Measurements from ENCODE around the gene CREBL2. TPM values are rescaled to one million over a fixed set of nuclear protein-coding genes. Genes with fewer than 3 reads are reported as not detected.

The CREBL2 gene
- total RNA-seq, 1 experiment from 2014 or later: 18.3 TPM

DNA sequence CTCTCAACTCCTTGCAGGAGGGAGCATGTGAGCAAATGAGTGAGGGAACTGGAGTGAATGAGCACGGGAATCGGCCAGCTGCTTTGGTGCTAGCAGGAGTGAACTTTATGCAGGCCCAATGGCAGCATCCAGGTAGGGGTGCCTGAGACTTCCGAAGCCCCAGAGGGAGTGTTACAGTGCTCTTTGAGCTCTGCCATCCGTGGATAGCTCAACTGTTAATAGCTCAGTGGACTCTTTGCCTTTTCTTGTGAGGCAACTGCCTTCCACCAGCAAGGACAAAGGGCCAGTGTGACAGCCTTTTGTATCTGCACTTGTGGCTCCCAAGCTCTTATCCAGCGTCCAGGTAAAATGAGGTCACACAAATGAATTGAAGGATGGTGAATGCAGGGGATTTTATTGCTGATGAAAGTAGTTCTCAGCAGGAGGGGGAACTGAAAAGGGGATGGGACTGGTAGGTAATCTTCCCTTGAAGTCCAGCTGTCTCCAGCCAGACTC lies 12.9 kb downstream of the CREBL2 start:
- Histone ChIP-seq H3K4me2 (ENCODE audit: insufficient read depth, insufficient read length, low read length) (no peak overlapping the region), H2BK15ac (ENCODE audit: low read depth, low read length) (no peak overlapping the region; the same call in 1 of the 2 replicates), H2BK5ac (ENCODE audit: insufficient read length, low read length) (no peak overlapping the region), H2AFZ (ENCODE audit: low read length) (no peak overlapping the region), H3K4me1 (ENCODE audit: insufficient read depth, low read length) (no peaks in the 10 kb centered on the region), H2AK5ac (ENCODE audit: insufficient read length, low read length) (no peak overlapping the region), H2BK12ac (ENCODE audit: insufficient read length, low read depth, low read length) (no peak overlapping the region), H2BK120ac (ENCODE audit: low read depth, low read length, poor library complexity, severe bottlenecking) (no peak overlapping the region), H3K79me2 (ENCODE audit: insufficient read depth, low read length) (no peaks in the 10 kb centered on the region), H3K23ac (ENCODE audit: insufficient read length, low read depth, low read length) (no peak overlapping the region), H3K9me3 (ENCODE audit: control insufficient read depth, low read depth, low read length) (no peaks in the 10 kb centered on the region), H3K9ac (ENCODE audit: extremely low read depth, insufficient read length, low read length) (no peak overlapping the region), H4K91ac (ENCODE audit: insufficient read length, low read depth, low read length) (no peak overlapping the region), H4K20me1 (ENCODE audit: control insufficient read depth, insufficient read depth, insufficient read length) (no peaks in the 10 kb centered on the region), H4K5ac (ENCODE audit: insufficient read length, low read depth, low read length) (no peak overlapping the region), H2BK20ac (ENCODE audit: low read depth, low read length, poor library complexity, severe bottlenecking) (no peak overlapping the region), H3K4ac (ENCODE audit: low read depth, low read length) (no peak overlapping the region), H3T11ph (ENCODE audit: low read length) (no peak overlapping the region), H3K23me2 (ENCODE audit: insufficient read length, low read depth, low read length, poor library complexity, severe bottlenecking) (no peaks in the 10 kb centered on the region), H3K27me3 (ENCODE audit: insufficient read depth, low read length) (no peaks in the 10 kb centered on the region), H3K79me1 (ENCODE audit: insufficient read depth, low read depth, low read length, poor library complexity, severe bottlenecking) (no peaks in the 10 kb centered on the region), H3K27ac (ENCODE audit: insufficient read length, low read depth, low read length) (no peak overlapping the region), H3K18ac (ENCODE audit: insufficient read length, low read depth, low read length) (no peak overlapping the region), H3K14ac (ENCODE audit: insufficient read depth, low read length) (no peak overlapping the region), H4K8ac (replicated peaks; ENCODE audit: insufficient read length, low read depth, low read length) (no peak overlapping the region), H3K56ac (ENCODE audit: insufficient read length, low read depth, low read length) (no peak overlapping the region)
- DNase-seq: no peak
- Mint-ChIP-seq H3K4me3 (no peak overlapping the region), H3K36me3 (ENCODE audit: insufficient read depth in 1 of 3, low read depth in 3 of 3) (peaks cover 13 to 20% (median 18%) of the 10 kb centered on the region in 3 experiments), H3K4me1 (peaks cover 11 to 14% of the 10 kb centered on the region in 2 experiments; a peak in 3 of 4 replicates), H3K27ac (no peak overlapping the region; a peak in 2 of 7 replicates), H3K9me3 (peaks cover 9 to 12% of the 10 kb centered on the region in 2 experiments), H3K27me3 (ENCODE audit: low read depth) (no peaks in the 10 kb centered on the region)
- no CpG with 5 or more reads among the region's 5 CpGs for WGBS (ENCODE audit: extremely low coverage, insufficient read length, low lambda C conversion rate)
- TF ChIP-seq, protein P1, sequence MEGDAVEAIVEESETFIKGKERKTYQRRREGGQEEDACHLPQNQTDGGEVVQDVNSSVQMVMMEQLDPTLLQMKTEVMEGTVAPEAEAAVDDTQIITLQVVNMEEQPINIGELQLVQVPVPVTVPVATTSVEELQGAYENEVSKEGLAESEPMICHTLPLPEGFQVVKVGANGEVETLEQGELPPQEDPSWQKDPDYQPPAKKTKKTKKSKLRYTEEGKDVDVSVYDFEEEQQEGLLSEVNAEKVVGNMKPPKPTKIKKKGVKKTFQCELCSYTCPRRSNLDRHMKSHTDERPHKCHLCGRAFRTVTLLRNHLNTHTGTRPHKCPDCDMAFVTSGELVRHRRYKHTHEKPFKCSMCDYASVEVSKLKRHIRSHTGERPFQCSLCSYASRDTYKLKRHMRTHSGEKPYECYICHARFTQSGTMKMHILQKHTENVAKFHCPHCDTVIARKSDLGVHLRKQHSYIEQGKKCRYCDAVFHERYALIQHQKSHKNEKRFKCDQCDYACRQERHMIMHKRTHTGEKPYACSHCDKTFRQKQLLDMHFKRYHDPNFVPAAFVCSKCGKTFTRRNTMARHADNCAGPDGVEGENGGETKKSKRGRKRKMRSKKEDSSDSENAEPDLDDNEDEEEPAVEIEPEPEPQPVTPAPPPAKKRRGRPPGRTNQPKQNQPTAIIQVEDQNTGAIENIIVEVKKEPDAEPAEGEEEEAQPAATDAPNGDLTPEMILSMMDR (conservative IDR thresholded peaks at IDR 0.05): no peak
